HG03064 (cell line): Measurements from ENCODE around the gene AKIRIN1.
"Not testable (repeated sequence)": the region's sequence is repeated elsewhere in the genome, so short reads cannot be mapped to it uniquely, and the experiment has no call there.

ENCODE experiments used
- ATAC-seq: cut with Tn5 transposase; IDR thresholded peaks from one replicate; pipeline ENCODE4 v1.9.1; 2021; ENCODE audit warnings: low read depth; ENCODE audit not compliant: unreplicated experiment

AKIRIN1 gene

GRCh38 chr1:39036678-39037077 lies 45.6 kb downstream of the AKIRIN1 start:
- no peak for ATAC-seq

- ATAC-seq, result no peak
These were observed 52.4 kb downstream of the AKIRIN1 start for GRCh38 chr1:39043513-39043912.

DNA sequence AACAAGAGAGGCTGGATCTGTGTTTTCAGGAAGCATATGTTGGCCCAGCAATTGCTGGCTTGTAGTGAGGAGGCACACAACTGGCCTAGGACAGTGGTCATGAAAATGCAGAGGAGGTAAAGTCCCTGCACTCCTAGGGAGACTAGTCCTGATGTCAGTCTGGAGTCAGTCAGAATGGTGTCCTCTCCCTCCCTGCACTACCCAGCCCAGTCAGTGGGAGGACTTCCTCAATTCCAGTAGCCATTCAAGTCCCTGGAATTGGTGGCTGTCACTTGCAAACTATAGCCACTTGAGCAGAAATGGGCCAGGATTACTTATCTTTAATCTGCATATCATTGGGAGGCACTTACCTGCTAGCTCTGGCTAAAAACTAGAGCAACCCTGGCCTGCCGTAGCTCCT lies 53.7 kb downstream of the AKIRIN1 start:
- ATAC-seq, result no peak

DNA sequence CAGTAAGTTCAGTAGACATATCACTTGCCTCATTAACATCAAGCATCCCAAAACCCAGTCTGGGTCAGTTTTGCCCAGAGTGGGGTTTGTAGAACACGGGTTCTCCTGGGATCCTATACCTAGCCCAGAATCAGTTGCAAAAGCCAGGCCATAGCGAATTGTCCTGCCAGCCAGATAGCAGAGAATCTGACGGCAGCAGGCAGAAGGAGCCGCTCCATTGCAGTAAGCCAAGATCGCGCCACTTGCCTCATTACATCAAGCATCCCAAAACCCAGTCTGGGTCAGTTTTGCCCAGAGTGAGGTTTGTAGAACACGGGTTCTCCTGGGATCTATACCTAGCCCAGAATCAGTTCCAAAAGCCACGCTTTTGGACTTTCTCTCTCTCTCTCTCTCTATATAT lies 54.2 kb downstream of the AKIRIN1 start:
- ATAC-seq, result no peak

DNA sequence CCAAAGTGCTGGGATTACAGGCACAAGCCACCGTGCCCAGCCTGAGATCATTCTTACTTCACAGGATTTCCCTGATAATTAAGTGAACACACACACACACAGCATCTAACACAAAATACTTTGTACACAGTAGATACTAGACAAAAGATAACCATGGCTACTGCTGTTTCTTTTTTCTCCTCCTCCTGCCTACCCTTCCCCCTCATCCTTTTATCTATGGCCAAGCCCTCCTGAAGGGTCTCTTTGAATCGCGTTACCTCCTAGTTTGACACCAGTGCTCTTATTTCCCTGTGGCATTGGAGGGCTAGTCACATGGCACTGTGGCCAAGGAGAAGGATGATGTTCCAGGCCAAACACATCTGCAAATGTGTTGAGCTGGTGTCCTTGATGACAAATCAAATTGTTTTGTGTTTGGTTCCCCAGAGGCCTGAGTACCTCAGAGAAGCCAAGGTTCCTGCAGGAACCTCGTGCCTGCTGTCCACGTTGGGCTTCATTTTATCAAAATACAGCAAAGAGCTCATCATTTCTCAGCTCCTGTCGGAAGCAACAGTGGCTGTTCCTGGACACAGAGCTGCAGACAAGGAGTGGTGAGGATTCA lies 55.6 kb downstream of the AKIRIN1 start:
- no peak for ATAC-seq

- ATAC-seq, result no peak
These were observed 56.5 kb downstream of the AKIRIN1 start for GRCh38 chr1:39047374-39048229.

DNA sequence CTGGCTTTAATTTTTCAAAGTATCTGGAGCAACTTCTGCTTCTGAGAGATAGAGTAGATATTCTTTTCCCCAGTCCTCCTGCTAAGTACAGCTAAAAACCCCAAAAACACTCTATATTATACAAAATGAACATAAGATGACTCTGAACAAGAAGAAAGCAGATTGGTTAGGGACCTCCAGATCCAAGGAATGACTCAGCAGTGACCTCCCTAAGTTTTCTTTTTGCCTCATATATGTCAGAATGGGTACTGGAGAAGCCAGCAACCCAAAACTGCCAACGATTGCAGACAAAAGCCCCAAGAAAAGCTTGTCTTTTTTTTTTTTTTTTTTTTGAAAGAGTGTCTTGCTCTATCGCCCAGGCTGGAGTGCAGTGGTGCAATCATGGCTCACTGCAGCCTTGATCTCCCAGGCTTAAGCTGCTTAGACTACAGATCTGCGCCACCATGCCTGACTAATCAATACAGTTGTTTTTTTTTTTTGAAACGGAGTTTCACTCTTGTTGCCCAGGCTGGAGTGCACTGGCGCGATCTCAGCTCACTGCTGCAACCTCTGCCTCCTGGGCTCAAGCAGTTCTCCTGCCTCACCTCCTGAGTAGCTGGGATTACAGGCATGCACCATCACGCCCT lies 57.8 kb downstream of the AKIRIN1 start:
- ATAC-seq, result no peak

DNA sequence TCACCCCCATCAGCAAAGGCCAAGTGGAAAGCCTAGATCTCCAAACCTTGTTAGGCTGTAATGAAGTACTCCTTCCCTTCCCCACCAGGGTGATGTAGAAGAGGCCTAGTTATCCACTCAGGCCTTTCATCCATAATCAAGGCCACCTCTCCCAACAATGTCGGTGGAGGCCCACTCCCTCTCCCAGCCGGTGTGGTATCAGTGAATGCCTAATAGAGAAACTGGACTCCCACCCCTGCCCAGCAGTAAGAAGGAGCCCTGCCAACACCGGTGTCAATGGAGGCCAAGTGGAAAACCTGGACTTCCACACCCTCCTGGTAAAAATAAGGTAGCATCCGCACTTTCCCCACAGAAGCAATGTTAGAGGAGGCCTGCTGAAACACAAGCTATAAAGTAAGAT lies 58.9 kb downstream of the AKIRIN1 start:
- no peak for ATAC-seq

DNA sequence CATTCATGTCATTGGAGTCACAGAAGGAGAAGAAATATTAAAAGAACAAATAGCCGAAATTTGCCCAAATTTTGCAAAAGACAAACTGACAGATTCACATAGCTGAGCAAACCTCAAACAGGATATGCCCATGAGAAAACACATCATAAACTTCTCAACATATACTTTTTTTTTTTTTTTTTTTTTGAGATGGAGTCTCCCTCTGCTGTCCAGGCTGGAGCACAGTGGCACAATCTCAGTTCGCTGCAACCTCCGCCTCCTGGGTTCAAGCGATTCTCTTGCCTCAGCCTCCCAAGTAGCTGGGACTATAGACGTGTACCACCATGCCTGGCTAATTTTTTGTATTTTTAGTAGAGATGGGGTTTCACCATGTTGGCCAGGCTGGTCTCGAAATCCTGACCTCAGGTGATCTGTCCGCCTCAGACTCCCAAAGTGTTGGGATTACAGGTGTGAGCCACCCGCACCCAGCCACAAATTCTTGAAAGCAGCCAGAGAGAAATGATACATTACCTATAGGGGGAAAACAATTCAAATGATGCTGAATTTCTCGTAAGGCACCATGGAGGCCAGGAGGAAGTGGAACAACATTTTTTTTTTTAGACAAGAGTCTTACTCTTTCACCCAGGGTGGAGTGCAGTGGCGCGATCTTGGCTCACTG lies 60.2 kb downstream of the AKIRIN1 start:
- ATAC-seq, result not testable (repeated sequence)

- no peak for ATAC-seq
These were observed 60.9 kb downstream of the AKIRIN1 start for GRCh38 chr1:39051956-39052355.

DNA sequence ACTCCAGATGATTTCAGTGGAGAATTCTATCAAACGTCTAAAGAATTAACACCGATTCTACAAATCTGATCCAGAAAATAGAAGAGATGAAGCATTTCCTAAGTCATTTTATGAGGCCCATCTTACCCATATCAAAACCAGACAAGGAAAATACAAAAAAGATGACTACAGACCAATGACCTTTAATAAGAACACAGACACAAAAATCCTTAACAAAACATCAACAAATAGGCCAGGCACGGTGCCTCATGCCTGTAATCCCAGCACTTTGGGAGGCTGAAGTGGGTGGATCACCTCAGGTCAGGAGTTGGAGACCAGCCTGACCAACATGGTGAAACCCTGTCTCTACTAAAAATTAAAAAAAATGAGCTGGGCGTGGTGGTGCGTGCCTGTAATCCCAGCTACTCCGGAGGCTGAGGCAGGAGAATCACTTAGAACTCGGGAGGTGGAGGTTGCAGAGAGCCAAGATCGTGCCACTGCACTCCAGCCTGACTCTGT lies 64.2 kb downstream of the AKIRIN1 start:
- not testable (repeated sequence) for ATAC-seq
